DMS114 treated with DMSO at 0.1 percent for 48 hours (cell line): ENCODE measurements around the gene CNGA4.
"Not testable (repeated sequence)": the region's sequence is repeated elsewhere in the genome, so short reads cannot be mapped to it uniquely, and the experiment has no call there.

Experiments used
- DNase-seq: peaks from one replicate; lab custom pipeline; 2025; ENCODE audit not compliant: unreplicated experiment; lab: John Stamatoyannopoulos, UW

CNGA4 gene

DNA sequence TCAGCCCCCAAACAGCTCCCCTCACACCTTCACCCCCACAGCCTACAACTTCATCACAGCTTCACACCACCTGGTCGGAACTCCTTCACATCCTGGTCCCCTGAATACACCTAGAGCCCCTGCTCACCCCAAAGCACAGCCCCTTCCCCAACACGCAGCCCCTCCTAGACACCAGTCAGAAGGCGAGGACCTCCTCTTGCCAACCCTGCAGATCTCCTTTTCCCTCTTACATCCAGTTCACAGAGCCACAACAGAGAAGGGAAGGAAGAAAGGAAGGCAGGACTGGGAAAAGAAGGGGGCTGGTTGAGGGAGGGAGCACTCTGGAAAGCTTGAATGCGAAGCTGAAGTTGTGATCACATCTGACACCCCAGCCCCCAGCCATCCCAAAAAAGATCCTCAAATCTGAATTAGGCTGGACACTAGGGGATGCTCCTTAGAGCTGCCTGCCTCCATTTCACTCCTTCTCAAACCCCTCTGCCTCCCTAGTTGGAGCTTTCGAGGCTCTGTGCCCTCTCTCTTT lies 21.4 kb downstream of the CNGA4 start:
- no peak for DNase-seq

DNA sequence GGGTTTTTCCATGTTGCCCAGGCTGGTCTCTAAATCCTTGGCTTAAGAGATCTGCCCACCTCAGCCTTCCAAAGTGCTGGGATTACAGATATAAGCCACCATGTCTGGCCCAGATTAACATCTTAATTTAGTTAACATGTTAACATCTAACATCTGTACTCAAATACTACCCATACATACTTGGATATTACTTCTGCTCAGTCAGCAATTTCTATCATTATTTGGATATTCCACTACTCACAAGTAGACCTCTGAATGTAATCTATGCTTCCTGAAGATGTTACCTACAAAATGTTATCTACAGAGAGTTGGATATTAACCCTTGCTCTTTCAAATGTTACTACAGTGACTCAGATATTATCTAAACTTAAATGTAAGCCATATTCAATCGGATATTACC lies 24.8 kb downstream of the CNGA4 start:
- no peak for DNase-seq

DNA sequence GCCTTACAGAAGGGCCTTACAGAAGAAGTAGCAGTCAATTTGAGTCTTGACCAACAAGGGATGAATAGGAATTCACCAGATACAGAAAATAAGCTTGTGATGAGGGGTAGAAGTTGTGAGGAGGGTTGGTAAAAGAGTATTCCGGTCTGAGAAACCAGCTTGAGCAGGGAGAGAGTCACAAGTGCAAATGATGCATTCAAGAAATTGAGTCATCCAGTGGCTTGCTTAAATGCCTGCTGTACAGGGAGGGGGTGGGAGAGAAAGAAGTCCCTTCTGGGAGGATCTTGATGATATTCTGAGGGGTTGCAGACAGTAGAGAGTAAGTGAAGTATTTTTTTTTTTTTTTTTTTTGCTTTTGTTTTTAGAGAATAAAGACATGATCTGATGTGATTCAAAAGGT lies 29.9 kb downstream of the CNGA4 start:
- no peak for DNase-seq

DNA sequence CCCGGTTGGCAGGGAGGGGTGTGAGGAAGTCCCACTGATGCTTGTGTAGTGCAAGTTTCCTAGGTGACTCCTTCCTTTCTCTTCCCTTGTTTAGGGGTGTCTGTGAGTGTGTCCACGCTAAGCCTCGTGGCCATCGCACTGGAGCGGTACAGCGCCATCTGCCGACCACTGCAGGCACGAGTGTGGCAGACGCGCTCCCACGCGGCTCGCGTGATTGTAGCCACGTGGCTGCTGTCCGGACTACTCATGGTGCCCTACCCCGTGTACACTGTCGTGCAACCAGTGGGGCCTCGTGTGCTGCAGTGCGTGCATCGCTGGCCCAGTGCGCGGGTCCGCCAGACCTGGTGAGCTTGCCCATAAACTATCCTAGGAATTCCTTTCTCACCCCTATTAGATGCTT lies 31.1 kb downstream of the CNGA4 start:
- no peak for DNase-seq

DNA sequence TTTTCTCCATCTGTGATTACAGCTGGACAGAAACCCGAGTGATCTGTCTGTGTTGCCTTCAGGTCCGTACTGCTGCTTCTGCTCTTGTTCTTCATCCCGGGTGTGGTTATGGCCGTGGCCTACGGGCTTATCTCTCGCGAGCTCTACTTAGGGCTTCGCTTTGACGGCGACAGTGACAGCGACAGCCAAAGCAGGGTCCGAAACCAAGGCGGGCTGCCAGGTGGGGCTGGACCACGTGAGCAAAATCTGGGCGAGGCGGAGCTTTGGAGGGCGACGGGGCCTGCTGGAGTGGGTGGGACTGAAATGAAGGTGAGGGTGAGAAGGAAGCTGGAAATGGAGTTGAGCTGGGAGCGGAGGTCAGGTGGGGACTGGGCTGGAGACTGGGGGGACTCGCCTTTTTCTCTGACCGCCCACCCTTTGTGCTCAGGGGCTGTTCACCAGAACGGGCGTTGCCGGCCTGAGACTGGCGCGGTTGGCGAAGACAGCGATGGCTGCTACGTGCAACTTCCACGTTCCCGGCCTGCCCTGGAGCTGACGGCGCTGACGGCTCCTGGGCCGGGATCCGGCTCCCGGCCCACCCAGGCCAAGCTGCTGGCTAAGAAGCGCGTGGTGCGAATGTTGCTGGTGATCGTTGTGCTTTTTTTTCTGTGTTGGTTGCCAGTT lies 31.8 kb downstream of the CNGA4 start:
- no peak for DNase-seq

DNA sequence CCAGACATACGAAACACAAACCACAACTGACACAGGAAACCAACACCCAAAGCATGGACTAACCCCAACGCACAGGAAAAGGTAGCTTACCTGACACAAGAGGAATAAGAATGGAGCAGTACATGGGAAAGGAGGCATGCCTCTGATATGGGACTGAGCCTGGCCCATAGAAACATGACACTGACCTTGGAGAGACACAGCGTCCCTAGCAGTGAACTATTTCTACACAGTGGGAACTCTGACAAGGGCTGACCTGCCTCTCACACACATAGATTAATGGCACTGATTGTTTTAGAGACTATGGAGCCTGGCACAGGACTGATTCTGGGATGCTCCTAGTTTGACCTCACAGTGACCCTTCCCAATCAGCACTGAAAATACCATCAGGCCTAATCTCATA lies 32.7 kb downstream of the CNGA4 start:
- DNase-seq, result no peak

DNA sequence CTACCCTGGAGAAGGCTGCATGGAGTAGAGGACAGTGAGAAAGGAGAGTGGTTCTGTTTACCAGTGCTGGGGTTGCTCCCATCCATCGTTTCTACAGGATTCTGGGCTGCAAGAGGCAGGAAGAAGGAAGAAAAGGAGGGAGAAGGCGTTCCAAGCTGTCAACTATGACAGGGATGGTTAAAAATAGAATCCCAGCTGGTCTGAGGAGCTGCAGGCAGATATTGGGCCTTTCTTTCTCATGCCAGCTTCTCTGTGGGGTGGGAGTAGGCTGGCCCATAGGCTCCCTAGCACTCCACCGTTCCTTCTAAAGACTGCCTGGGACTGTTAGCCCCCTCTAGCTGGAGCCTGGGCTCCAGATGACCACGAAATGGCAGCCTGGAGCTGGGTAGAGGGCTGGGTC lies 34.3 kb downstream of the CNGA4 start:
- no peak for DNase-seq

DNA sequence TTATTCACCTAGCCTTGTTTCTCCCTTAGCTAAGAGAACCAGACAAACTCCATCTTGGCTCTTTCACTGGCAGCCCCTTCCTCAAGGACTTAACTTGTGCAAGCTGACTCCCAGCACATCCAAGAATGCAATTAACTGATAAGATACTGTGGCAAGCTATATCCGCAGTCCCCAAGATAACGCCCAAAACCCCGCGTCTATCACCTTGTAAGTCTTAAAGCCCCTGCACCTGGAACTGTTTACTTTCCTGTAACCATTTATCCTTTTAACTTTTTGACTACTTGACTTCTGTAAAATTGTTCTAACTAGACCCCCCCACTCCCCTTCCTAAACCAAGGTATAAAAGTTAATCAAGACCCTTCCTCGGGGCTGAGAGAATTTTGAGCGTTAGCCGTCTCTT lies 41.9 kb downstream of the CNGA4 start:
- DNase-seq, result not testable (repeated sequence)

DNA sequence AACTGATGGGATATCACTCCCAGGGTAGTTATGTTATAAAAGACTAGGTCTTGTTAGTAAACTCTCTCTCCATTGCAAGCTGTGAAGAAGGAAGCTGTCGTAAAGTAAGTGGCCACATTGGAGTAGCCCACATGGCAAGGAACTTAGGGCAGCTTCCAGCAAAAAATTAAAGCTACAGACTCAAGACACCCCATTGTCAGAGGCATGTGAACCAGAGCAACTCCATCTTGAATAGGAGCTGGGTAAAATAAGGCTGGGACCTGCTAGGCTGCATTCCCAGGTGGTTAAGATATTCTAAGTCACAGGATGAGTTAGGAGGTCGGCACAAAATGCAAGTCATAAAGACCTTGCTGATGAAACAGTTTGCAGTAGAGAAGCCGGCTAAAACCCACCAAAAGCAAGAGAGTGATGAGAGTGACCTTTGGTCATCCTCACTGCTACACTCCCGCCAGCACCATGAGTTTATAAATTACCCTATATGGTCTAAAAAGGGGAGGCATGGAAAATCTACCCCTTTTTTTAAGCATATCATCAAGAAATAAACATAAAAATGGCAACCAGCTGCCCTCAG lies 44.6 kb downstream of the CNGA4 start:
- DNase-seq, result no peak

DNA sequence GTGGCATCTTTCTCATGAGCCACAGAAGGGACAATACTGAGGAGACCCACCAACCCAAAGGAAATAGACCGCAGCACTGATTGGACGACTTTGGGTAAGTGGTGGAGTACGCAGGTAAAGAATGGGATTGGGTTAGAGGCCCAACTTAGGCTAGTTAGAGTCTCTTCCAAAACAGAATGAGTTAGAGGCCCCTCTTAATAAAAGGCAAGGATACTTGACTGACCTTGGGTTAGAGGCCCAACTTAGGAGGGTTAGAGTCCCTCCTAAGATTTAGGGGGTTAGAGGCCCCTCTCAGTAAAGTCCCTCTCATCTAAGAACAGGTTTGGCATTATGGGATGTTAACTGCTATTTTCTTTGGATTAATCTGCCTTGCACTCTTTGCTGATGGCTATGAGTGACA lies 45.4 kb downstream of the CNGA4 start:
- DNase-seq, result no peak

DNA sequence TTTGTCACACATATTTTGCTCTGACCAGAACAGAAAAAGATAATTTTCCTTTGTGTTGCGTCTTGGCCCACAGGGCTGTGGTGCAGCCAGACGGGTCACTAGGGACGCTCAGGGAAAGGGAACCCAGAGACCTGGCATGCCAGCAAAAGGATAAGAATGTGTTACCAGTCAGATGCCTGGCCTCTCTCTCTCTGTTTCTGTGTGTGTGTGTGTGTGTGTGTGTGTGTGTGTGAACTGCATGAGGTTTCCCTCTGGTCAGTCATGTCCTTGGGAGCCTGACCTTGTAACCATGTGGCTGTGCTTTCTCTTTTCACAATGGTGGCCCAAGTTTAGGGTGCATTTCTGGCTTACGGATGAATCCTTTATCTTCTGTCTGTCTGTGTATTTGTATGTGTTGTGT lies 46.1 kb downstream of the CNGA4 start:
- DNase-seq, result no peak
